ENCODE measurements around the gene CASKIN2.
A peak's percentile ranks its signal among the peaks of the same experiment; 100 is the strongest.
"Not testable (repeated sequence)": the region's sequence is repeated elsewhere in the genome, so short reads cannot be mapped to it uniquely, and the experiment has no call there.

Gene CASKIN2

DNA sequence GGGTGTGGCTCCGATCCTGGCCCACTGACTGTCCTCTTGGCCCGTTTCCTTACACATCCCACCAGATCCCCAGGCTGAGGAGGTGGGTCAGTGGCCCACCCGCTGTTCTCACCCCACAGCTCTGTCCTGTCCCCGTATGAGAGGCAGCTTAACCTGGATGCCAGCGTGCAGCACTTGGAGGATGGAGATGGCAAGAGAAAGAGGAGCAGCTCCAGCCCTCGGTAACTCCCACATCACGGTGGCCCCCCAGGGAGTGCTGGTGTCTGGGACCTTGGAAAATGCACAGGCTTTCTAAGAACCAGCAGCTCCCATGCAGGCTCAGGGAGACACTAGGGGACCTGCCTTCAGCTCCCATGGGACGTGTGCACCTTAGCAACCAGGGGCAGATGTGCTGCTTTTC, 6.0 kb upstream of the CASKIN2 start:
- no peak for DNase-seq

DNA sequence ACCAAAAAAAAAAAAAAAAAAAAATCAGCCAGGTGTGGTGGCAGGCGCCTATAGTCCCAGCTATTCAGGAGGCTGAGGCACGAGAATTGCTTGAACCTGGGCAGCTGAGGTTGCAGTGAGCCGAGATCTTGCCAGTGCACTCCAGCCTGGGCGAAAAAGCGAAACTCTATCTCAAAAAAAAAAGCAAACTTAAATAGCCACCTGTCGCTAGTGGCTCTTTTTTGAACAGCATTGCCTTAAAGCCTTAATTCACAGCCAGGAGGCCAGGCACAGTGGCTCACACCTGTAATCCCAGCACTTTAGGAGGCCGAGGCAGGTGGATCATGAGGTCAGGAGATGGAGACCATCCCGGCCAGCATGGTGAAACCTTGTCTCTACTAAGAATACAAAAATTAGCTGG, 5.1 kb upstream of the CASKIN2 start:
- not testable (repeated sequence) for DNase-seq

DNA sequence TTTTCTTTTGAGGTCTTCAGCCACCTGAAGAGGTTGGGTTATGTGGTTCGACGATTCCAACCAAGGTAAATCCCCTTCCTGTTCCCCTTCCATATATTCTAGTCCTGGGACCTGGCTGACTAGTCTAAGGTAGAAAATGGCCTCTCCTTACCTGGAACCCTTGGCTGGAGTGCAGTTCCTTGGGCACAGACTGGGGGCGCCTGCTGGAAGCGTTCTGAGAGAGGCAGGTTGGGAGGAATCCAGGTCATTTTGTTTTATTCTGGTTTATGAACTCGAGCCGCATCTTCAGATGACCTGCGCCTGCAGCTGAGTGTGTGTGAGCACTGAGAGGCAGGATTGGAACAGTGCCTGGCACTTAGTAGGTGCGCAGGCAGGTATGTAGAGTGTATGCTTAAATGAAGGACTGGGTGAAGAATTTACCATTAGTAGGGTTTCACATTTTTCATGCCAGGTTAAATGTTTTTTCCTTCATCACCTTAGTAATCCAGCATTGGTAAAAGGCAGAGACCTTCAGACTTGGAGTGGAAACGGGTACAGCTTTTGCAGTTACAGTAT, 3.7 kb upstream of the CASKIN2 start:
- no peak for DNase-seq

DNA sequence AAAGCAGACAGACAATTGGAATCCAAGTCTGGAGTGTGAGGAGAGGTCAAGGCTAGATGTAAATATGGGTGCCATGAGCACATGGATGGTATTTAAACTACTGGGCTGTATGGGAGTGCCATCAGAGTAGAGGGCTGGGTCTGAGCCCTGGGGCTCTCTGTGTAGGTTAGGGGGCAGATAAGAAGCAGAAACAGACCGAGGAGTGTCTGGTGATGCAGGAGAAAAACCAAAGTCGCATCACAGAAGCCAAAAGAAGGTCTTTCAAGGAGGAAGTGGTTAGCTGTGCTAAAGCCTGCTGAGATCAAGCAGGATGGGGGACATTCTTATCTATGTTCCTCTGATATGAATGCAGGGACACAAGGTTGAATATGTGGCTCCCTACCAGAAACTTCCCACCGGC, 2.9 kb upstream of the CASKIN2 start:
- DNase-seq, result no peak

DNA sequence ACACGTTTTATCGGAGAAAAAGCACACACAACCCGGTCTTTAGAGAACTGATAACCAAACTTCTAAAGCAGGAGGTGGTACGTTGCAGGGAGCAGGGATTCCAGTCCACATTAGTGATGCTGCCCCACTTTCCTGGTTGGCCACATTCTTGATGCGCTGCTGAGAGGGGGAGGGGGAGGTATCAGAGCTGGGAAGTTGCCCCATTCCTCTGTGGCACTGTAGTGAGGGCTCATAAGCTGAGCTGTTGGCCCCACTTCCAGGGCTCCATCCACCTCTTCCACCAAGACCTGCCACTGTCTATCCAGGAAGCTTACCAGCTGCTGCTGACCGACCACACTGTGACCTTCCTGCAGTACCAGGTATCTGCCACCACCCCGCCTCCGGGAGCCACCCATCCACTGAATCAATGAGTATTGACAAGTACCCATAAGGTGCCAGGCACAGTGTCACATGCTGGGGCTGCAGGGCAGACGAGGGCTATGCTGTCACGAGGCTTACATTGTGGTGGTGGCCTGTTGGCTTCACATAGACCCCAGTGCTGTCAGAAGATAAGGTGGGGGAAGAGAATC, 2.0 kb upstream of the CASKIN2 start:
- DNase-seq, result no peak

DNA sequence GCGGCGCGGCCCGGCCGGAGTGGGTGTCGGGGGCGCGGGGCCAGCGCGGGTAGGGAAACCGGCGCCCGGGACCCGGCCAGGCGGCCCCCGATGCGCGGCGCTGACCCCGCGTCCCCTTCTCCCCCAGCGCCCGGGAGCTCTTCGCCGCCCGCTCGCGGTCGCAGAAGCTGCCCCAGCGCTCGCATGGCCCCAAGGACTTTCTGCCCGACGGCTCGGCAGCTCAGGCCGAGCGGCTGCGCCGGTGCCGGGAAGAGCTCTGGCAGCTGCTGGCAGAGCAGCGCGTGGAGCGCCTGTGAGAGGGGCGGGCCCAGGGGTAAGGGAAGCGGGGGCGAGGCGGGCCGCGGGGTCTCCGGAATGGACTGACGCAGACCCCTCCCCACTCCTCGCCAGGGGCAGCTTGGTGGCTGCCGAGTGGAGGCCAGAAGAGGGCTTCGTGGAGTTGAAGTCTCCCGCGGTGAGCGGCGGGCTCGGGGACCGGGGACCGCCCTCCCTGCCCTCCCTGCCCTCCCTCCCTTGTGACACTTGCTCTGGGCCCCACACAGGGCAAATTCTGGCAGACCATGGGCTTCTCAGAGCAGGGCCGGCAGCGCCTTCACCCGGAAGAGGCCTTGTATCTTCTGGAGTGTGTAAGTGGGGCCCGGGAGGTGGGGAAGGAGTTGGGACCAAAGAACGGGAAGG, 1.4 kb upstream of the CASKIN2 start:
- DNase-seq, result no peak

DNA sequence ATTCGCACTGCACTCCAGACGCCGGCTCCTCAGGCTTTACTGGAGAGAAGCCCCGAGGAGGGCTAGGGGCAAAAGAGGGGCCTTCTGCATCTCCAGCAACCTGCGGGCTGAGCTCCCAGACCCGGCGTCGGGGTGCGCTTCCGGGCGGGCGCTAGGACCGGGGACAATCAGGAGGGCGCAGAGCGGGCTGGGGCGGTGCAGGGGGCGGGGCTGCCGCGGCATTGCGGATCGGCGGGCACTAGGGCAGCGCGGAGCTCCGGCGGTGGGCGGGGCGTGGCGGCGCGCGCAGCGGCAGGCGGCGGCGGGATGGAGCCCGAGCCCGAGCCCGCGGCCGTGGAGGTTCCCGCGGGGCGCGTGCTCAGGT, 900 bp upstream of the CASKIN2 start, which contains the start of gene TSEN54:
Gene TSEN54 (plus strand): TSS at position 274 of the 364 bp plus-strand sequence. CDS start 33 bp downstream, at position 307.
- peak; percentile 85 for DNase-seq

DNA sequence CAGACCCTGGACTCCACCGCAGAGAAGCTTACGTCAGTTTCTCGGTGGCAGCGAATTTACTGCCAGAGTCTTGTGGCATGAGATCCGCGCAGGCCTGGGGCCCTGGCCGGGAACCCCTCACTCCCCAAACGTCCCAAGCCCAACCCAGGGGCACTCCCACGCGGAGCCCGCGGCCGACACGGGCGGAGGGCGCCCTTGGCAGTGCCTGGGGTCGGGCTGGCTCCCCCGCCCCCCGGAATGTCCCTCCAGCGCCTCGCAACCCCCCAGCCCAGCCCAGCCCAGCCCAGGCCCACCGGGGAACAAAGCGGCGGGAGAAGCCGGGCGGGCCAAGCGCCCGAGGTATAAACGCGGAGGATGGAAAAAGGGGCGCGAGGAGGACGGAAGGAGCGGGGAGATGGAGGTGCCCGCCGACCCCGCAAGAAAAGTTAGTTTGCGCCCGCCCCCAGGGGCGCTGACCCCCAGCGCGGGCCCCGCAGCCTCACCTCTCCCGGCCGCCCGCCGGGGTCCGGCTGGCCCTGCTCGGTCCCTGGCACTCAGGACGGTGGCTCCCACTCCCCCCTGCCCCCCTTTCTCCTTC, 330 bp downstream of the CASKIN2 start:
- DNase-seq, result no peak

DNA sequence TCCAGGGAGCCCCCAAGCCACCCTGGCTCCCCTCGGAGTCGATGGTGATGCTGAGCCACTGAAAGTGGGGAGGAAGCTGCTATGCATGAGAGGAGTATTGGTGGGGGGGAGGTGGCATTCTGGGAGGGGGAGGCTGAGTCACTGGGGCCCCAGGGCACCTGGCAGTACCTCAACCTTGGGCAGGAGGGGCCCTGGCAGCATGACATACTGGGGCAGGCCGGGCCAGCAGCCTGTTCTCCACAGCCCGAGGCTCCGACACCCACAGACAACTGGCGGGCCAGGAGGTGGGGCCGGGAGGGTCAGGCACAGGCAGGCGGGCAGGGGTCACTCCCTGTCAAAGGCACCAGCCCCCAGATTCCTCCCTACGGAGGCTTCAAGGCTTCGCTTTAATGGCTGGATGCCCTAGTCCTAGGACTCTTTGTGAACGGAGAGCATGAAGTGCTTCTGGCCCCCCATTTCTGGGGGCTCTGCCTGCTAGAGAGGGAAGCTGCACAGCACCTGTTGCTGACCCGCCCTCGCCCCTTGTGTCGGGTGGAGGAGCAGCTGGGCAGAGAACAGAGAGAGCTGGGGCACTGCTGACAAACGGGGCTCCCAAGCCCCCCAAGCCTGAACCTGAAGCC, 928 bp downstream of the CASKIN2 start:
- DNase-seq, result no peak

DNA sequence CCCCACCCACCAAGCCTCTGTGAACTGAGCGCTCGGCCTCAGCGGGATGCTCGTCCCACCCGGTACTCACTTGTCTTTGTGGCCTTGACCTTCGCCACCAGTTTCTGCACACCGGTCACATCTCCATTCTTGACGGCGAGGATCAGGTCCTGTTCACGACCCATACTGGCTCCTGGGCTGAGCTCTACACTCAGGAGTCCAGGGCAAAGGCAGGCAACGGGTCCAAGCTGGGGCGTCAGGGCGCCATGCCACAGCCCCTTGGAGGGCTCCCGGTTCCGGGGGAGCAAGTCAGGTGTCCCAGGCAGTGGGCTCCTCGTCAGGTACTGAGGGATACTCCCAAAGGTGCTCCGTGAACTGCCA, 1.7 kb downstream of the CASKIN2 start:
- no peak for DNase-seq

DNA sequence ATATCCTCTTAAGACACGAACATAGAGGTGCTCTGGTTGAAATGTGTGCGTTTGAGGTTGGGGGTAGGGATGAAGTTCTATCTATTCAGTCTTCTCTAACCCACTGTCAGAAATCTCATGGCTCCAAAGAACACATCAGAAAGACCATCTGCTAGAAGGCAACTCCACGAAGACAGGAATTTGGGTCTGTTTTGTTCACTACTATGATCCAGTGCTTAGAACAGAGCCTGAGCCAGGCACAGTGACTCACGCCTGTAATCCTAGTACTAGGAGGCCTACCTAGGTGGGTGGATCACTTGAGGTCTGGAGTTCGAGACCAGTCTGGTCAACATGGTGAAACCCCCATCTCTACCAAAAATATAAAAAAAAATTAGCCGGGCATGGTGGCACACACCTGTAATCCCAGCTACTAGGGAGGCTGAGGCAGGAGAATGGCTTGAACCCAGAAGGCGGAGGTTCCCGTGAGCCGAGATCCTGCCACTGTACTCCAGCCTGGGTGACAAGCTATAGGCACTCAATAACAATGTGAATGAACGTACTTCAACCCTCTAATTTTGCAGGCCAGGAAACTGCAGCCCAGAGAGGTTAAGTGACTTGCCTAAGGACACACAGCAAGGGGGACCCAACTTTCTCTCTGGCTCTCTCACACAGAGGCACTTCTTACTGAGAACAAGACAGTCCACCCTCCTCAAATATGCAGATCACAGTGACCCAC, 2.3 kb downstream of the CASKIN2 start:
- DNase-seq, result peak; percentile 18

DNA sequence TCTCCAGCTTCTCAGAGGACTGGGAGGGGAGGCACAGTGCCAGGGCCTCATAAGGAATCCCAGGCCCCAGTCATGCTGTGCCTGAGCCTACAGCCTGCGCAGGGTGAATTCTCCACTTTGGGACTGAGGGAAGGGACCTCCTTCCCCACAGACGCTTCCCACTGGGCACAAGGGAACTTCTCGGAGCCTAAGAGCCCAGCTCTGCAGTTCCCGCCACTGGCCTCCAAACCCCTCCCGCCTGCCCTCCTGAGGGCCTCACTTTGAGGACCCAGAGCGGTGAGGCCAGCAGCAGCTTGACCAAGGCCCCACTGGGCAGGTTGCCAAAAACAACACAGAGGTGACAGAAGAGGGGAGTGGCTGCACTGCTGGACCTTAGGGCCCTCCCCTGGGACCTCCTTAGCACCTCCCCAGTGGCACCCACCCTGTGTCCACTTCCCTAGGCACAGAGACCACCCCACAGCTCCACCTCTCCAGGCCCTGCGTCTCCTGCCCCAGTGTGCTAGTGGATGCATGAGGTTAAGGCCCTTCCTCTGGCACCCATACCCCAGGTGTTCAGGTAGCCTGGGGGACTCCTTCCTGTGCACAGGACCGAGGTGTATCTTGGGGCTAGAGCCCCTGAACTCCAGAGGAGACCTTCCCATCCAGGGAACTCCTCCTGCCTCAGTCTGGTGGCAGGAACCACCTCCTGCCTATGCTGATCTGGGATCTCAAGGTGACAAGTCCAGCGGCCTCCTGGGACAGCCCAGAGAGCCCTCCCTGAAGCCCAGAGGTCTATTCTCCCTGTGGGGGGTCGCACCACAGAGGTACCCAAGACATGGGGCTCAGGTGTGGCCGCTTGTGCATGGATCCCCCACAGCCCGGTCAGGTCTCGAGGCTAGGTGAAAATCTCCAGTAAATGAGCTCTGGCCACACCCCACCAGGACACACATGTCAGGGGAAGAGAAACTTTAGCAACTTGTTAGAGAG, 3.4 kb downstream of the CASKIN2 start:
- no peak for DNase-seq

DNA sequence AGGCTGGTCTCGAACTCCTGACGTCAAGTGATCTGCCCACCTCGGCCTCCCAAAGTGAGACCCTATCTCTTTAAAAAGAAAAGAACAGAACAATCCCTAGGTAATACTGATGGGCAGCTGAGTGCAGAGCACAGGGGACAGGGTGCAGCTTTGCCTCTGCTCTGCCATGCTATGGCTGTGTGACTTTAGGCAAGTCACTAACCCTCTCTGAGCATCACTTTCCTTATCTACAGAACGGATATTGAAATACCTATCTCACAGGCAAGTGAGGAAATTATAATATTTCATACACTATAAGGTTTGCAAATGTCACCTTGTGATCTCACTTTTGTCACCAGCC, 4.1 kb downstream of the CASKIN2 start:
- DNase-seq, result no peak

DNA sequence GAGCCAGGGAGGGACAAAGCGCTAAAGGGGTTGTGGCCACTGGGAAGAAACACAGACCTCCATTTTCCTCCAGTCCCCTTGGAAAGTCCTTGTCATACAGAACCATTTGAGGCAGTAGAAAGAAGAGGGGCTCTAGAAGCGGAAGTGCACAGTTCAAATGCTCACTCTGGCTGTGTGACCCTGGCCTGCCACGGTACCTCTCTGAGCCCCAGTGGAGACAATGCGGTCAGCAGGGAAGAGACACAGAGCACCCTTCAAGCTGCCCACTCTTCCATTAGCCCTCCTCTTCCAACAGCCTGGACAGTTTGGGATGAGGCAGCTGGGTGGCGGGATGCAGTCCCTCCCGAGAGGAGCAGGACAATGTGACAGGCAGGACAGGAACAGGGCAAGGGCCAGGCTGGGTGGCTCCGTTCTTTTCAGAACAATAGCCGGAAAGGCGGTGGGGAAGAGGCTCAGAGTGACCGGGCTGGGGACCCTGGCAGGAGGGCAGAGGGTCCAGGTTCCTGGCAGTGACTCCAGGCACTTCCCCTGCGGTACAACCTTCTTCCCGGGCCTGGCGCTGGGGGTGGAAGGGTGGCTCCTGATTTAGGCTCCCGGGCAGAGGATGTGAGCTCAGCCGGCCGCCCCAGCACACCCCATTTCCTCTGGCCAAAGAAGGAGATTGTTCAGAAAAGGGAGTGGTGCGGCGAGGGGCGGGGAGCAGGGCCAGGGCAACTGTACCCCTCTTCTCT, 5.6 kb downstream of the CASKIN2 start:
- no peak for DNase-seq

DNA sequence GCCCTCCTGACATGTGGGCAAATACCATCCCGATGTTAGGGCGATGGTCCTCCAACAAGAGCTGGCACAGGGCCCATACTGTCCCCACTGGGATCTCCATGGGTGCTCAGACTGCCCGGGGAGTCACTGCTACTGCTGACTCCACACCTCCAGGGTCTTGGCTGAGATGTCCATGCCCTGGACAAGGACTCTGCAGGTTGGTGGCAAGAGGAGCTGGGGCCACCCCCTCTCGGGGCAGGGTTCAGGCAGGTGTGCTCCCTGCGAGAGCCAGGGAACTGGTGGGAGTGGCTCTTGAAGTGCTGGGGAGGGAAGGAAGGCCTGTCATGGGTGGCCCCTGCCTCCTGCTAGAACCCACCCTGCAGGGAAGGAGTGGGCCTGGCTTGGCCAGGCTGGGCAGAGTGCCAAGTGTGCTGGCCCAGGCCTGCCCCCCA, 6.4 kb downstream of the CASKIN2 start:
- no peak for DNase-seq

DNA sequence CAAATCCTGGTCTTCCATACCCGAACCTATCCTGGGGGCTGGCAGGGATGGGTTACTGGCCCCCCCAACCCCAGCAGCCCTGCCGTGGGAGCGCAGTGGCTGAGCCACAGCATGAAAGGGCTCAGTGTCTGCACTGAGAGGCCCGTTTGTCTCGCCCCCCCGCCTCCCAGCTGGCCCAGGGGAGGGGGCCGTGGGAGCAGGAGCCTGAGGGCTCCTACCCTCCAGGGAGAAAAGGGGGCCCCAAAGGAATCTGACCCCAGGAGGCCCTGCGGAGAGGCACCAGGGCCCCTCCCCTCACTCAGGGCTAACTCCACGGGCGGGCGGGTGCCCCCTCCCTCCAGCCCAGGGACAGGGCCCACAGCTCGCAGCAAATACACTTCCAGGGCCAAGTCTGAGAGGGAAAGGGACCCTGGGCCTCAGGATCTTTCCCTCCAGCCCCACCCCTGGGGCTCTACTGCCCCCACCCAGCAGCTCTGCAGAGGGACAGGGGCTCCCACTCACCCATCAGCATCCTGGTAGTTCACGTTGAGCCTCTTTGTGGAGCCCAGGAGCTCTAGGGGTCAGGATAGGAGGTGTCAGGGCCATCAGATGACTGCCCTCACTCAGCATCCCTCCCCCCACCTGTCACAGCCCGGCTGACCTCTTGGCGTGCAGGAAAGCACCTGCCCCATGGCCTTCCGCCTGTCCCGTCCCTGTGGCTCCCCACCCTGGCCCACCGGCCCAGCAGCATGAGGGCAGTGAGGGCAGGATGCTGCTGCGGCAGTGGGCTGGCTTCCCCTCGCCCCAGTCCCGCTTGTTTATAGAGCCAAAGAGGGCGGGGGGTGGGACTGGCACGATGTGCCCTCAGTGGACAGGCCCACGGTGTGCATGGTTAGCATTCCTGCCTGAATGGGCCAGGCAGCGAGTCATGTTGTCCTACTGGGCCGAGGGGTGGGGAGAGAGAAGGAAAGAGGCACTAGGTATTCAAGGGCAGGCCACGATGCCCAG, 7.3 kb downstream of the CASKIN2 start:
- no peak for DNase-seq

DNA sequence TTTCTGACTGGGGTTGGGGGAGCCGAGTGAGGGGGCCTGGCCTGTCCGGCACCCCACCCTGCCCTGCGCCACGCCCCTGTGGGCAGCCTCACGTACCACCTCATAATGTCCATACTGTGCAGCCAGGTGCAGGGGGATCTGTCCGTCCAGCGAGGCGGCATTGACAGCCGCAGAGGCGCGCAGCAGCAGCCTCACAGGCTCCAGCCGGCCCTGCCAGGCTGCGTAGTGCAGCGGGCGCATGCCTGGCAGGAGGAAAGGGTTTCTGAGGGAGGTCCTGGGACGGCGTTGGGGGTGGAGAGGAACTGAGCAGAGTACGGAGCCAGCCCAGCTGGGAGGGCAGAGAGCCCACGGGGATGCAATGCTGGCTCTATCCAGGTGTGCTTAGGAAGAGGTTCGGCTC, 8.4 kb downstream of the CASKIN2 start:
- no peak for DNase-seq

DNA sequence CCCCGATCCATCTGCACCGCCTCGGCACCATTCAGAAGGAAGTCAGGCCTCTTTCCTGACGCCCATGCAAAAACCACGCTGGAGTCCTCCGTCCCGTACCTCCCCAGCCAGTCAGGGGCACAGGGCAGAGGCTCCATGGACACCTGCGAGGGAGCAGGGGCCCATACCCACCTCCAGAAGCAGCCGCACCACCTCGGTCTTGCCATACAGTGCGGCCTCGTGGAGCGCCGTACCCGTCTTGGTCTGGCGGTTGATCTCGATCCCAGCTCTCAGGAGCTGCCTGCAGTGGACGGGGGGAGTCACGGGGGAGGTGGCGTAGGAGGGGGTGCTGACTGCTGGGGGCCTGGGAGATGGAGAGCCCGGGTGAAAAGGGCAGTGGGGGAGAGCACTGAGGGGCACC, 9.2 kb downstream of the CASKIN2 start:
- DNase-seq, result no peak

DNA sequence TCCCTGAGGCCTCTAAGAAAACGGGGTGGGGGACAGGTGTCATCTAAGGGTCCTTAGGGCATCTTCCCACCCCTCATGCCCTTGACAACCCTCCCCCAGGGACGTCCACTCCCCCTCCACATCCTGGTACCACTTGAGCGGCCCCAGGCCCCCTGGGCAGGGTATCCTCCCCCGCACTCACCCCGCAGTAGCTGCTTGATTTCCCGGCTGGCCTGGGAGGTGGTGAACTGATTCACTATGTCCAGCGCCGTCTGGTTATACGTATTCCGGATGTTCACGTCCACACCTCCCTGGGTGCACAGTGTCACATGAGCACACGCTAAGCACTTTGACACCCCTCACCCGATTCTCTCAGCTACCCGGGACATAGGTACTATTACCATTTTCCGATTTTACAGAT, 9.7 kb downstream of the CASKIN2 start:
- DNase-seq, result no peak

DNA sequence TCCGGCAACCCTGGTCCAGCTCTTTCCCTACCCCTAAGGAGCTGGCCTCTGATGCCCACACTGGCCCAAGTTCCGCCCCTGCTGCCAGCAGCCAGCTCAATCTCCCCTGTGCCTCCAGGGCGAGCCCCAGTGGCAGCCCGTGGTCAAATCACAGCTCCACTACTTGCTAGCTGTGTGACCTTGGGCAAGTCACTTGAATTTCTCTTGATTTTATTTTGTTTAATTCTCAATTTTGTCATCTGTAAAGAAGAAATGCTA, 10.3 kb downstream of the CASKIN2 start:
- DNase-seq, result no peak
